GM12873 (cell line): ENCODE results near the gene ZNF385A.

Experiments used
- CTCF ChIP-seq: IDR thresholded peaks from 2 replicates; pipeline ENCODE4 v1.5.1; 2012; ENCODE audit warnings: low read depth, mild to moderate bottlenecking, moderate library complexity, low read length, control low read depth; ENCODE audit not compliant: insufficient read depth; ENCODE audit errors: missing control alignments

The ZNF385A gene

GRCh38 chr12:54390176-54390667, 5.7 kb upstream of the ZNF385A start:
- TF ChIP-seq CTCF, result no peak

- TF ChIP-seq CTCF, result no peak
Observed at GRCh38 chr12:54389607-54390175, 5.2 kb upstream of the ZNF385A start.

- no peak for TF ChIP-seq CTCF
Observed at GRCh38 chr12:54389134-54389508, 4.6 kb upstream of the ZNF385A start.

GRCh38 chr12:54388237-54389133, 4.0 kb upstream of the ZNF385A start:
- TF ChIP-seq CTCF, result no peak

- TF ChIP-seq CTCF, result no peak
Observed at GRCh38 chr12:54387114-54387467, 2.6 kb upstream of the ZNF385A start.

- TF ChIP-seq CTCF, result no peak
Observed at GRCh38 chr12:54386403-54387113, 2.0 kb upstream of the ZNF385A start.
